Nephron progenitor cell (in vitro differentiated cells): ENCODE data around the gene ACSS1.

Experiments
- DNase-seq: peaks from one replicate; pipeline ENCODE4 v3.0.0; 2021
- H3K27ac Mint-ChIP-seq: 2 replicates; pipeline ENCODE4 v1.8.0; 2021; ENCODE audit warnings: mild to moderate bottlenecking, moderate library complexity, mixed read lengths
- H3K27me3 Mint-ChIP-seq: 2 replicates; pipeline ENCODE4 v1.8.0; 2021; ENCODE audit warnings: mild to moderate bottlenecking, low read depth, mixed read lengths; ENCODE audit not compliant: poor library complexity
- H3K36me3 Mint-ChIP-seq: 2 replicates; pipeline ENCODE4 v1.8.0; 2021; ENCODE audit warnings: low read depth, mixed read lengths
- H3K4me1 Mint-ChIP-seq: 2 replicates; pipeline ENCODE4 v1.8.0; 2021; ENCODE audit warnings: mixed read lengths
- H3K4me3 Mint-ChIP-seq: 2 replicates; pipeline ENCODE4 v1.8.0; 2021; ENCODE audit warnings: mild to moderate bottlenecking, moderate library complexity, mixed read lengths
- H3K9me3 Mint-ChIP-seq: 2 replicates; pipeline ENCODE4 v1.8.0; 2021; ENCODE audit warnings: mild to moderate bottlenecking, moderate library complexity, mixed read lengths
- CTCF ChIP-seq: fragments of 200-600 bp; sonication (generic); IDR thresholded peaks from 2 replicates; pipeline ENCODE4 v1.5.0; 2021; ENCODE audit warnings: antibody characterized with exemption

The ACSS1 gene

GRCh38 chr20:25024171-25024570 is 33.8 kb downstream of the ACSS1 start:
- H3K27me3 Mint-ChIP-seq, result peaks cover 28% of the 10 kb centered on the region
- no peaks in the 10 kb centered on the region for H3K4me1 Mint-ChIP-seq
- H3K36me3 Mint-ChIP-seq, result no peaks in the 10 kb centered on the region
- no peak overlapping the region for H3K27ac Mint-ChIP-seq
- H3K9me3 Mint-ChIP-seq, result no peaks in the 10 kb centered on the region
- no peak for TF ChIP-seq CTCF
- DNase-seq, result no peak
- H3K4me3 Mint-ChIP-seq, result no peak overlapping the region

- no peak for TF ChIP-seq CTCF
- no peak for DNase-seq
- Mint-ChIP-seq H3K27me3 (peaks cover 23% of the 10 kb centered on the region), H3K9me3 (no peaks in the 10 kb centered on the region), H3K36me3 (no peaks in the 10 kb centered on the region), H3K4me1 (no peaks in the 10 kb centered on the region), H3K4me3 (no peak overlapping the region), H3K27ac (no peak overlapping the region)
Measured at GRCh38 chr20:25023356-25023755, 34.6 kb downstream of the ACSS1 start.

- TF ChIP-seq CTCF, result no peak
- no peaks in the 10 kb centered on the region for H3K4me1 Mint-ChIP-seq
- peaks cover 22% of the 10 kb centered on the region for H3K27me3 Mint-ChIP-seq
- no peak overlapping the region for H3K4me3 Mint-ChIP-seq
- H3K9me3 Mint-ChIP-seq, result no peaks in the 10 kb centered on the region
- no peak overlapping the region for H3K27ac Mint-ChIP-seq
- no peak for DNase-seq
- no peaks in the 10 kb centered on the region for H3K36me3 Mint-ChIP-seq
Measured at GRCh38 chr20:25022680-25023079, 35.3 kb downstream of the ACSS1 start.

GRCh38 chr20:25021336-25021735 is 36.6 kb downstream of the ACSS1 start:
- Mint-ChIP-seq H3K27me3 (peaks cover 14% of the 10 kb centered on the region), H3K36me3 (no peaks in the 10 kb centered on the region), H3K9me3 (no peaks in the 10 kb centered on the region), H3K4me1 (no peaks in the 10 kb centered on the region), H3K27ac (no peak overlapping the region), H3K4me3 (no peak overlapping the region)
- DNase-seq, result no peak
- no peak for TF ChIP-seq CTCF

GRCh38 chr20:25020901-25021301 is 37.0 kb downstream of the ACSS1 start:
- DNase-seq, result no peak
- H3K9me3 Mint-ChIP-seq, result no peaks in the 10 kb centered on the region
- H3K27me3 Mint-ChIP-seq, result peaks cover 14% of the 10 kb centered on the region
- H3K4me3 Mint-ChIP-seq, result no peak overlapping the region
- no peaks in the 10 kb centered on the region for H3K4me1 Mint-ChIP-seq
- no peaks in the 10 kb centered on the region for H3K36me3 Mint-ChIP-seq
- peak overlapping the region; percentile 42 for H3K27ac Mint-ChIP-seq
- no peak for TF ChIP-seq CTCF

GRCh38 chr20:25020345-25020744 is 37.6 kb downstream of the ACSS1 start:
- H3K9me3 Mint-ChIP-seq, result no peaks in the 10 kb centered on the region
- TF ChIP-seq CTCF, result no peak
- no peaks in the 10 kb centered on the region for H3K36me3 Mint-ChIP-seq
- no peaks in the 10 kb centered on the region for H3K4me1 Mint-ChIP-seq
- DNase-seq, result no peak
- no peak overlapping the region for H3K4me3 Mint-ChIP-seq
- H3K27me3 Mint-ChIP-seq, result peaks cover 13% of the 10 kb centered on the region
- H3K27ac Mint-ChIP-seq, result no peak overlapping the region
